ENCODE results near the gene USP34. TPM values are rescaled to one million over a fixed set of nuclear protein-coding genes. Genes with fewer than 3 reads are reported as not detected.

USP34 gene
- total and polyA plus RNA-seq, 7 donors, result 40.2 to 71.5 (median 54.0) TPM

GRCh38 chr2:61338447-61338846 is 132.4 kb downstream of the USP34 start:
- DNase-seq (no peak), ATAC-seq (no peak)
- H3K4me1 ChIP-seq, result no peaks in the 10 kb centered on the region
- H3K36me3 ChIP-seq (ENCODE audit: insufficient read depth in 1 of 2, low read depth in 1 of 2), result peaks cover 0 to 85% of the 10 kb centered on the region in 2 donors
- H3K9me3 ChIP-seq, result no peaks in the 10 kb centered on the region
- no peak for TF ChIP-seq CTCF (IDR thresholded peaks at IDR 0.05)
- no peak overlapping the region for H3K27ac ChIP-seq
- H3K27me3 ChIP-seq (ENCODE audit: insufficient read depth in 3 of 3, low read length in 2 of 3), result no peaks in the 10 kb centered on the region
- intact Hi-C loops (cut with DNase I), result loop anchor here in 1 of 2 donors (10.0 kb wide), 1 partner anchor 54 kb away; no protein-coding TSS in a partner anchor
- H3K4me3 ChIP-seq, result no peak overlapping the region

GRCh38 chr2:61335187-61335586 is 135.7 kb downstream of the USP34 start:
- Histone ChIP-seq H3K36me3 (ENCODE audit: insufficient read depth in 1 of 2, low read depth in 1 of 2) (peaks cover 3 to 88% of the 10 kb centered on the region in 2 donors), H3K27ac (no peak overlapping the region), H3K27me3 (ENCODE audit: insufficient read depth in 3 of 3, low read length in 2 of 3) (no peaks in the 10 kb centered on the region), H3K4me1 (no peaks in the 10 kb centered on the region), H3K4me3 (no peak overlapping the region), H3K9me3 (no peaks in the 10 kb centered on the region)
- ATAC-seq (no peak), DNase-seq (no peak)
- no peak for TF ChIP-seq CTCF (IDR thresholded peaks at IDR 0.05)
- 95 to 96% (median 96%) methylated on average over 3 of the region's 3 CpGs for WGBS, 3 donors
- intact Hi-C loops (cut with DNase I), result loop anchor here in 1 of 2 donors (10.0 kb wide), 1 partner anchor 50 kb away; no protein-coding TSS in a partner anchor

- intact Hi-C loops (cut with DNase I), result loop anchor here in 1 of 2 donors (10.0 kb wide), 1 partner anchor 50 kb away; no protein-coding TSS in a partner anchor
- TF ChIP-seq CTCF (IDR thresholded peaks at IDR 0.05), result no peak
- no peaks in the 10 kb centered on the region for H3K4me1 ChIP-seq
- WGBS, 3 donors, result 88 to 94% (median 91%) methylated on average over 2 of the region's 2 CpGs
- ATAC-seq (no peak), DNase-seq (no peak)
- no peaks in the 10 kb centered on the region for H3K27me3 ChIP-seq (ENCODE audit: insufficient read depth in 3 of 3, low read length in 2 of 3)
- H3K4me3 ChIP-seq, result no peak overlapping the region
- no peak overlapping the region for H3K27ac ChIP-seq
- no peaks in the 10 kb centered on the region for H3K9me3 ChIP-seq
- H3K36me3 ChIP-seq (ENCODE audit: insufficient read depth in 1 of 2, low read depth in 1 of 2), result peaks cover 3 to 95% of the 10 kb centered on the region in 2 donors
Measured at GRCh38 chr2:61334466-61334865, 136.4 kb downstream of the USP34 start.

DNA sequence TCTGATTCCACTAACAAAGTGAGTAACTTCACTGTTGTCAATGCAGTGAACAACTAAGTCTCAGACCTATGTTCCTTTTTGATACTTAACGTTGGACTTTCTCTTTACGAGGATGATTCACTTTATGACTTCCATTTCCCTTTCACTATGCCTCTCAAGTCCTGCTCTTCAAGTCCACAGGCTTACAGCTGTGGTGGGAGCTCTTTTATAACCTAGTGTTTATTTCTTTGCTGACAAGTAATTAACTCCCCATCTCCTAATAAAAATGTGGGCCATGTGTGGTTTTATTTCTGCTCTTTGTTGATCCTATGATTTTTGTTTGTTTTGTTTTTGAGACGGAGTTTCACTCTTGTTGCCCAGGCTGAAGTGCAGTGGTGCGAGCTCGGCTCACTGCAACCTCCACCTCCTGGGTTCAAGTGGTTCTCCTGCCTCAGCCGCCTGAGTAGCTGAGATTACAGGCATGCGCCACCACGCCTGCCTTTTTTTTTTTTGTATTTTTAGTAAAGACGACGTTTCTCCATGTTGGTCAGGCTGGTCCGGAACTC is 142.1 kb downstream of the USP34 start:
- ATAC-seq, result no peak
- Histone ChIP-seq H3K27ac (no peak overlapping the region), H3K4me3 (no peak overlapping the region), H3K9me3 (no peaks in the 10 kb centered on the region), H3K4me1 (no peaks in the 10 kb centered on the region), H3K36me3 (ENCODE audit: insufficient read depth in 1 of 2, low read depth in 1 of 2) (peaks cover 3 to 82% of the 10 kb centered on the region in 2 donors), H3K27me3 (ENCODE audit: insufficient read depth in 3 of 3, low read length in 2 of 3) (no peaks in the 10 kb centered on the region)
- intact Hi-C loops (cut with DNase I), result no loop called here
- no peak for TF ChIP-seq CTCF (IDR thresholded peaks at IDR 0.05)
- DNase-seq, result no peak
- 86 to 89% (median 88%) methylated on average over 11 of the region's 11 CpGs for WGBS, 3 donors

- DNase-seq (no peak), ATAC-seq (no peak)
- no peaks in the 10 kb centered on the region for H3K9me3 ChIP-seq
- no peak overlapping the region for H3K4me3 ChIP-seq
- no peak overlapping the region for H3K27ac ChIP-seq
- H3K27me3 ChIP-seq (ENCODE audit: insufficient read depth in 3 of 3, low read length in 2 of 3), result no peaks in the 10 kb centered on the region
- intact Hi-C loops (cut with DNase I), result no loop called here
- H3K4me1 ChIP-seq, result no peaks in the 10 kb centered on the region
- 87 to 93% (median 90%) methylated on average over 3 of the region's 3 CpGs for WGBS, 3 donors
- H3K36me3 ChIP-seq (ENCODE audit: insufficient read depth in 1 of 2, low read depth in 1 of 2), result peaks cover 3 to 80% of the 10 kb centered on the region in 2 donors
- TF ChIP-seq CTCF (IDR thresholded peaks at IDR 0.05), result no peak
Measured at GRCh38 chr2:61327173-61327572, 143.7 kb downstream of the USP34 start.

Data from psoas muscle (tissue), 8 donors.